Spinal cord (tissue), 10 donors: ENCODE data around the gene RUNX3. TPM values are rescaled to one million over a fixed set of nuclear protein-coding genes. Genes with fewer than 3 reads are reported as not detected.
A peak's percentile ranks its signal among the peaks of the same experiment; 100 is the strongest.

ENCODE experiments used
- DNase-seq, 6 donors: peaks; one replicate each; pipeline versions ENCODE4 v3.0.0 to v3.0.0-alpha.2; 2013 to 2015; ENCODE audit warnings: low spot score in 6 of 6, low read depth in 4 of 6
- H3K27ac ChIP-seq: one replicate; pipeline ENCODE4 v1.5.1; 2013; ENCODE audit warnings: low read depth, low read length, control low read depth
- H3K27me3 ChIP-seq: one replicate; pipeline ENCODE4 v1.6.1; 2013; ENCODE audit warnings: low read length; ENCODE audit not compliant: control insufficient read depth, insufficient read depth
- H3K36me3 ChIP-seq: one replicate; pipeline ENCODE4 v1.6.1; 2013; ENCODE audit warnings: low read length; ENCODE audit not compliant: control insufficient read depth, insufficient read depth
- H3K4me1 ChIP-seq: one replicate; pipeline ENCODE4 v1.6.1; 2013; ENCODE audit warnings: low read length; ENCODE audit not compliant: control insufficient read depth, insufficient read depth
- H3K4me3 ChIP-seq: one replicate; pipeline ENCODE4 v1.5.1; 2013; ENCODE audit warnings: low read depth, low read length, control low read depth
- H3K9me3 ChIP-seq: one replicate; pipeline ENCODE4 v1.6.1; 2013; ENCODE audit warnings: low read length; ENCODE audit not compliant: control insufficient read depth, insufficient read depth
- WGBS: methylation state at CpG from one replicate; pipeline ENCODE4 v1.1.5; 2013; ENCODE audit warnings: missing lambda C conversion rate; ENCODE audit not compliant: insufficient coverage; 5-methylcytosine and 5-hydroxymethylcytosine counted together
- polyA plus RNA-seq, 2 donors: library from polyadenylated mRNA; unstranded; fragments of 120-200 nt; gene quantifications; one replicate each; pipeline ENCODE4 v1.2.1, GENCODE V29; 2013; ENCODE audit not compliant: insufficient read length in 2 of 2
- total RNA-seq, 2 donors: library from RNA; depleted of rRNA in 1 of 2; stranded (reverse); fragments of 120-200 nt in 1 of 2; fragments of >200 nt in 1 of 2; gene quantifications; one replicate each; pipeline versions ENCODE4 v1.2.3 to v1.2.4, GENCODE V29; 2013 to 2014
- donor health status: healthy.

RUNX3 gene
- total and polyA plus RNA-seq, 4 donors, result 0.08 to 0.42 (median 0.10) TPM

DNA sequence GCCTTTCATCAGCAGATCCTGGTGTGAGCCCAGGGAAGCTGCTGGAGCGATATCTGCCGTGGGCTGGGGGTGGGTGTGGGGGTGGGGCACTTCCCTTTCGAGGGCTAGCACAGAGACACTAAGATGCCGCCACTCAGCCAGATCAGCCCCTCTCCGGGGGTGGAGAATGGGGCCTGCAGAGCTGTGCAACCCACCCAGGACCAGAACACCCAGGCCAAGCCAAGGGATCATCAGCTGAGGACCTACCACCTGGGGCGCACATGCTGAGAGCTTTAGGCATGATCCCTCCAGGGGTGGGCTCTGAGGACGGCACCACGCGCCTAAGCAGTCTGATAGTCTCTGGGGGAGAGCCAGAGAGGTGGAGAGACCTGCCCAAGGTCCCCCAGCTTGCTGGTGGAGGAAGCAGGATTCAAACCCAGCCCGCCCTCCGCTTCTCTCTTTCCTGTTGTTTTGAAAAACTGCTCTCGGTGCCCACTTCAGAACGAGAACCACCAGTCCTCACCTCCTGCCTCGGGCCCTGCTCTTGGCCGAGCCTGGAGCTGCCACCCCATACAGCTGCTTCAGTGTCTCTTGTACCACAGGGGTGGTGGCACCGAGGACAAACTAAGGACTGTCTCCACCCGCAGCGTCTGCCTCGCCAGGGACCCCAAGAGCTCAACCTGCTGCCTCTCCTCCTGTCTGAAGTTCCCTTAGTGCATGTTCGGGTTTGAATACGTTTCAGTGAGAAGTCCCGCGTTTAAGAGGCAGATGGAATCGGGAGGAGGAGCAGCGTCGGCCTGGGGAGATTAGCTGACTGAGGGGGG, 39.7 kb upstream of the RUNX3 start:
- 50% methylated on average over 26 of the region's 26 CpGs for WGBS
- Histone ChIP-seq H3K4me1 (peaks cover 5% of the 10 kb centered on the region), H3K9me3 (no peaks in the 10 kb centered on the region), H3K36me3 (peaks cover 4% of the 10 kb centered on the region), H3K27me3 (peaks cover 12% of the 10 kb centered on the region), H3K4me3 (no peak overlapping the region), H3K27ac (no peak overlapping the region)
- DNase-seq, result peak in 1 of 6 donors; percentile 25

GRCh38 chr1:24968941-24969585, 39.0 kb upstream of the RUNX3 start:
- 84% methylated on average over 7 of the region's 14 CpGs for WGBS
- H3K9me3 ChIP-seq, result no peaks in the 10 kb centered on the region

DNA sequence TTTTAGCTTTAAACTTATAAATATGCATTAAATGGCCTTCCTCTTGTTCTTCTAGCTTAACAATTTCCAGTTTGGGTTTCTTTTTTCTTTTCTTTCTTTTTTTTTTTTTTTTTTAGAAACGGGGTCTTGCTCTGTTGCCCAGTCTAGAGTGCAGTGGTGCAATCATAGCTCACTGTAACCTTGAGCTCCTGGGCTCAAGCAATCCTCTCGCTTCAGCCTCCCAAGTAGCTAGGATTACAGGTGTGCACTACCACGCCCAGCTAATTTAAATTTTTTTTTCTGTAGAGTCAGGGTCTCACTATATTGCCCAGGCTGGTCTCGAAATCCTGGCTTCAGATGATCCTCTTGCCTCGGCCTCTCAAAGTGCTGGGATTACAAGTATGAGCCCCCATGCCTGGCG, 37.9 kb upstream of the RUNX3 start:
- no peak for DNase-seq
- WGBS, result 77% methylated on average over 5 of the region's 6 CpGs
- Histone ChIP-seq H3K27me3 (peaks cover 12% of the 10 kb centered on the region), H3K36me3 (peaks cover 4% of the 10 kb centered on the region), H3K27ac (no peak overlapping the region), H3K4me1 (peaks cover 5% of the 10 kb centered on the region), H3K4me3 (no peak overlapping the region), H3K9me3 (no peaks in the 10 kb centered on the region)

More at GRCh38 chr1:24968941-24969585, 39.0 kb upstream of the RUNX3 start:
- H3K27ac ChIP-seq, result no peak overlapping the region
- H3K27me3 ChIP-seq, result peaks cover 12% of the 10 kb centered on the region
- peaks cover 4% of the 10 kb centered on the region for H3K36me3 ChIP-seq
- peak in 2 of 6 donors; percentile 26 to 38 for DNase-seq
- H3K4me3 ChIP-seq, result no peak overlapping the region
- H3K4me1 ChIP-seq, result peaks cover 5% of the 10 kb centered on the region

GRCh38 chr1:24967555-24967954, 37.5 kb upstream of the RUNX3 start:
- H3K4me3 ChIP-seq, result no peak overlapping the region
- peaks cover 12% of the 10 kb centered on the region for H3K27me3 ChIP-seq
- WGBS, result no CpG with 5 or more reads among the region's 3 CpGs
- H3K27ac ChIP-seq, result no peak overlapping the region
- DNase-seq, result no peak
- H3K36me3 ChIP-seq, result peaks cover 4% of the 10 kb centered on the region
- H3K9me3 ChIP-seq, result no peaks in the 10 kb centered on the region
- peaks cover under 1% of the 10 kb centered on the region for H3K4me1 ChIP-seq

GRCh38 chr1:24966724-24967346, 36.8 kb upstream of the RUNX3 start:
- DNase-seq, result no peak
- H3K36me3 ChIP-seq, result peaks cover 4% of the 10 kb centered on the region
- H3K4me1 ChIP-seq, result no peaks in the 10 kb centered on the region
- H3K27me3 ChIP-seq, result peaks cover 12% of the 10 kb centered on the region
- 69% methylated on average over 7 of the region's 8 CpGs for WGBS
- H3K9me3 ChIP-seq, result no peaks in the 10 kb centered on the region
- H3K27ac ChIP-seq, result no peak overlapping the region
- no peak overlapping the region for H3K4me3 ChIP-seq

GRCh38 chr1:24966121-24966723, 36.1 kb upstream of the RUNX3 start:
- Histone ChIP-seq H3K4me3 (no peak overlapping the region), H3K36me3 (peaks cover 4% of the 10 kb centered on the region), H3K27ac (no peak overlapping the region), H3K9me3 (no peaks in the 10 kb centered on the region), H3K4me1 (no peaks in the 10 kb centered on the region), H3K27me3 (peaks cover 12% of the 10 kb centered on the region)
- DNase-seq, result no peak
- 61% methylated on average over 3 of the region's 4 CpGs for WGBS

- Histone ChIP-seq H3K36me3 (peaks cover 4% of the 10 kb centered on the region), H3K4me1 (no peaks in the 10 kb centered on the region), H3K4me3 (no peak overlapping the region), H3K27me3 (peaks cover 6% of the 10 kb centered on the region), H3K9me3 (no peaks in the 10 kb centered on the region), H3K27ac (no peak overlapping the region)
- WGBS, result 97% methylated on average over 8 of the region's 10 CpGs
- DNase-seq, result no peak
These were observed 35.5 kb upstream of the RUNX3 start for GRCh38 chr1:24965571-24965930.

GRCh38 chr1:24964811-24965570, 34.9 kb upstream of the RUNX3 start:
- Histone ChIP-seq H3K4me3 (no peak overlapping the region), H3K4me1 (no peaks in the 10 kb centered on the region), H3K9me3 (no peaks in the 10 kb centered on the region), H3K36me3 (peaks cover 4% of the 10 kb centered on the region), H3K27ac (no peak overlapping the region), H3K27me3 (peaks cover 4% of the 10 kb centered on the region)
- no peak for DNase-seq
- WGBS, result 94% methylated on average over 32 of the region's 32 CpGs
